Sciatic nerve (tissue), 2 donors: ENCODE measurements around the gene DCC. TPM values are rescaled to one million over a fixed set of nuclear protein-coding genes. Genes with fewer than 3 reads are reported as not detected.

Experiments used
- ATAC-seq: fragments of 200-7000 bp; cut with Tn5 transposase; one replicate; pipeline ENCODE4 v1.9.1; 2020; ENCODE audit warnings: mild to moderate bottlenecking, moderate library complexity
- DNase-seq: peaks from one replicate; pipeline ENCODE4 v3.0.0-alpha.2; 2020; ENCODE audit warnings: low spot score
- intact Hi-C: fragments of 100-400 bp; cut with DNase I; formaldehyde crosslinking; loops from one replicate; pipeline ENCODE4 v1.14.2; 2022
- total RNA-seq: library from RNA; stranded (reverse); fragmentation: NEBNext Ultra II Directional; extraction: Animal tissue kit (Norgen Biotek cat#: 25700); gene quantifications from one replicate; pipeline ENCODE4 v1.2.1, GENCODE V29; 2021
- donor health status: DM: no; HTN: no; CAD: no.
- donor health status: DM: no; HTN: no; CAD: no.

Gene DCC
- total RNA-seq, 1 donor from 2014 or later = not detected

DNA sequence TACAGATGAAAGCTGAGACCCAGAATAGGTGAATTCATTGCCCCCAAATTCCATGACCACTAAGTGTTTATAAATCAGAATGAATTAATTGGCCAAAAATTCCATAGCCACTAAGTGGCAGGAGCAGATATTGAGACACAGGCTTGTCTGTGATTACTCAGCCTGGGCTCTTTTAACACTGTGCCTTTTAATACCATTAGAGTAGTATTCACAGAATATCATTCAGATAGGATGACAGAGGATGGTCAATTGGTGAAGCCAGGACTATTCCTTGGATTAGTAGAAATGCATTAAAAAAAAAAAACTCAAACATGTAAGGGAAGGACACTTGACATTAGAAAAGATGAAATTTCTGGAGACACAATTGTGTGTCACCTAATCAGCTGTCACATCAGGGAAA, 698.6 kb downstream of the DCC start:
- ATAC-seq = no peak

DNA sequence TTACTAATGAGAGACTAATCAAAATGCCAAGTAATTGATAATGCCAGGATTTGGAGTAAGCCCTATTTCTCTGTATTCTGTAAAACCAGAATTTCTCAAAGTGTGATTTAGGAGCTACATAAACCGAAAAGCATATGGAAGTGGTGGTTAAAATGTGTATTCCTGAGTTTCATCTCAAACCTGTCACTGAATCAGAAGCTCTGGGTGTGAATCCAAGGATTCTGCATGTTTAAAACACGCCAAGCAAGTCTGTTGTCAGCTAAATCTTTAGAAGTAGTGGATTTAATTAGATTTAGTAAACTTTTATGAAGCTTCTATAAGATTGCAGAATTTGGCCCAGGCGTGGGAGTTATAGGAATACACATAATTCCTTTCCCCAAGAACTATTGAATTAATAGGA, 700.3 kb downstream of the DCC start:
- no peak for DNase-seq
- intact Hi-C loops = no loop called here
- no peak for ATAC-seq

More for the DNA sequence above, 698.6 kb downstream of the DCC start:
- intact Hi-C loops = no loop called here
- DNase-seq = no peak

DNA sequence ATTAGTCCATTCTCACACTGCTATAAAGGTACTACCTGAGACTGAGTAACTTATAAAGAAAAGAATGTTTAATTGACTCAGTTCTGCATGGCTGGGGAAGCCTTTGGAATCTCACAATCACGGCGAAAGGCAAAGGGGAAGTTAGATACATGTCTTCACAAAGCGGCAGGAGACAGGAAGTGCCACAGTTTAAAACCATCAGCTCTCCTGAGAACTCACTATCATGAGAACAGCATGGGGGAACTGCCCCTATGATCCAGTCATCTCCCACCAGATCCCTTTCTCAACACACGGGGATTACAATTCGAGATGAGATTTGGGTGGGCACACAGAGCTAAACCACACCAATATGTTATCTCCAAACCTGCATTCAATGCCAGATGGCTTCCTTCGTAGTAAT, 716.1 kb downstream of the DCC start:
- DNase-seq (no peak), ATAC-seq (no peak)
- intact Hi-C loops = no loop called here

DNA sequence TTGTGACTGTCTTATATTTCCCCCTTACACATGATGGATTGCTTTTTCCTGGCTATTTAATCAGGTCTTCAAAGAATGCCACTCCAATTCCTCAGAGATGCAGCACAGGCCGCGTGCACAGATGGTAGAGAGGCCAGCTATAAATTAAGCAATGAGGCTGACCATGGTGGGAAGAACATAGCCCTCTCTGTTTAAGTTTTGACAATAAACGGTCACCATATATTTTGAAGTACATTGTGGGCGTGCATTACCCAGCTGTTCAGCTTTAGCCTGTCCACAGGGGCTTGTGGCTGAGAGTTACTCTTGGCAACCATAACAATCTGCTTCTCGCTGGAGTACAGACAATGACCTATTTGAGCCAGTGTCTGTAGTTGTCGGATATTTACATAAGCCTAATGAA, 730.8 kb downstream of the DCC start:
- intact Hi-C loops = no loop called here
- DNase-seq (no peak), ATAC-seq (no peak)

DNA sequence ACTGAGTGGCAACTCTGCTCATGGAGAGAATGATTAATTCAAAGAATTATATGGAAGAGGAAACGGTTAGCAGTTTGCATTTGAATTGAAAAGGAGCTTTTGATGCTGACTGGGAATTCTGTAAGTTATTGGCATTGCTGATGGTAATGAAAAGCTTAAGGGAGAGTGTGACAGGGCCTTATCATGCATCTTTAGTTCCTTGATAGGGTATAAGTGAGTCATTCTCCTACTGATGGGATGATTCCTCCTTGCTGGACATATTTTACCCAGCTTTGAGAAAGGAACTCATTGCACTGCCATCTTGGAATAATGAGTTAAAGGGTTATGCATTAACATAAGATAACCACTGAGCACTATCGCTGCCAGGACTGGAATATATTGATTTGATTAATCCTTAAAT, 740.7 kb downstream of the DCC start:
- DNase-seq (no peak), ATAC-seq (no peak)
- intact Hi-C loops = no loop called here

DNA sequence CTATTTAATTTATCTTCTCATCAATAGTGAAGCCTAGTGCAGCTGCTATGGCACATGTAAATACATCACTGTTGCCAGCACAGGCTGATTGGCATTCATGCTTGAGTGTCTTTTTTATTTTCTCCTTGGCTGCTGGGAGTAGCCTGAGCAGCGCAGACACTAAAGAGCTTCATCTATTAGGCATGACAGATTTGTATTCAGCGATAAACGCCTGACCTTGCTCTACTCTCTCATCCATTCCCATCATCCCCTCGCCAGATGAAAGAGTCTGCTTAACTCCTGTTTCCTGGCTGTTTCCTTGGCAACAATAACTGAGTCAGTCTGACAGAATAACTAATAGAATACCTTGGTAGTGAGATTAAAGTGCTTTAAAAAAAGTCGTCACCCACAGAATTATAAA, 753.6 kb downstream of the DCC start:
- DNase-seq (no peak), ATAC-seq (no peak)
- intact Hi-C loops = no loop called here

DNA sequence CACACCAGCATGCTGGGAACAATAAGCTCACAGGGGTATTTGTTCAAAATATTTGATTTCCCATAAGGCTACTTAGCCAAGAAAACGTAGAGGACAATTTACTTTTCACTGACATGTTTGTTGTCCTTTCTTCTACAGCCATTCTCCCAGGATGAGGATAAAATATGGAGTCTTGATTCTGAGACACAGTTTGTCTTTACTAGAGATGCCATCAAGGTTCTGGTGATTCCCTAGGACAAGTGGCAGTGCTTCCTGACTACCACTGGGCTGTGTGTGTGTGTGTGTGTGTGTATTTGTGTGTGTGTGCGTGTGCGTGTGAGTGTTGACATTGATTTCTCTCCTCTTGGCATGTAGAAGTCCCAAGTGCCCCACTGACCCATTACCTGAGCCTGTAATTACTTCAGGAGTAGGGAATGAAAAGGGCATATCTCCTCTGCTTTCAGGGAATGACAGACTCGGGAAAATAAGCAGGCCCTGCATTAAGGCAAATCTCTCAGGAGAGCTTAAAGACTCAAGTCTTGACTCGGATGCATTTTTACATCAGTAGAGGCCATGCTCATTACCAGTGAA, 761.6 kb downstream of the DCC start:
- intact Hi-C loops = no loop called here
- ATAC-seq (no peak), DNase-seq (no peak)

DNA sequence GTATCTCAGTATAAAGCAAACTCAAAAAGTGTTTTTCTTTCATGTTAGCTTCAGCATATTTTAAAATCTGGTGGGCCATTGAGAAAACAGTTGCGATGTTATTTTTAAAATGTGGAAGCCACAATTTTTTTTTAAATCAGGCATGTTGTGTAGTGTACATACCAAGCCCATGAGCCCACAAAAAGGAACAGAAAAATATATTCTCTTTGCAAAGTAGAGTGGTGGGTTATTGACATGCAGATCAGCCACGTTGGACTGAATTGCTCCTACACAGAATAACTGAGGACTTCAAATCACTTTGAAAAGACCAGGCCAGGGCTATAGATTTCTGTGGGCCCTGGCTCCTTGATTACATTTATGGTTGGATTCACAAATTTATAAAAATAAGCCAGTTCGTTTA, 774.4 kb downstream of the DCC start:
- DNase-seq (no peak), ATAC-seq (no peak)
- intact Hi-C loops = no loop called here

DNA sequence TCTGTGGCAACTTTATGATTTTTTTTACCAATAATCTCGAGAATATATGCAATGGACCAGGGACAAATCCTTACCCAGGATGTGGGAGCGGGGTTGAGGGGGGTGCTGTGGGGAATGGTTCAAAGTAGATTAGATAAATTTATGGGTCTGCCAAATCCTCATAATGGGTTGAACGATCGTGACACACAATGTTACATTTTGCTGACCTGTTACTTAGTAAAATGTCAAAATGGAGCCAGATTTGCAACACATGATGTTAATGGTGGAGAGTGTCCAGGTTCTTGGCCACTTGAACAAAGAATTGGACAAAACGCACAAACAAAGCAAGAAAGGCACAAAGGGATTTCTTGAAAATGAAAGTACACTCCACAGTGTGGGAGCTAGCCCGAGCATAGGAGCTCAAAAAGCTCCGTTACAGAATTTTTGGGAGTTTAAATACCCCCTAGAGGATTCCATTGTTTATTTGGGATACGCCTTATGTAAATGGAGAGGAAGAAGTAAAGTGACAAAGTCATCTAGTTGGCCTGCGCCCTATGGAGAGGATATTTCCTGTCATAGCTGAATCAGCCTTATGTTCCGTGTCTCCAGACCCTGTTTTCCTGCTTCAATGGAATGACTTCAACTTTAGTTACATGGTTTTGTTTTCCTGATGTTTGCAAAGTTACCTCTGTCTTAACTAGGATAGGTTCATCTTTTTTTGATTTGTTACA, 776.0 kb downstream of the DCC start:
- DNase-seq (no peak), ATAC-seq (peak; percentile 26)
- intact Hi-C loops = no loop called here

DNA sequence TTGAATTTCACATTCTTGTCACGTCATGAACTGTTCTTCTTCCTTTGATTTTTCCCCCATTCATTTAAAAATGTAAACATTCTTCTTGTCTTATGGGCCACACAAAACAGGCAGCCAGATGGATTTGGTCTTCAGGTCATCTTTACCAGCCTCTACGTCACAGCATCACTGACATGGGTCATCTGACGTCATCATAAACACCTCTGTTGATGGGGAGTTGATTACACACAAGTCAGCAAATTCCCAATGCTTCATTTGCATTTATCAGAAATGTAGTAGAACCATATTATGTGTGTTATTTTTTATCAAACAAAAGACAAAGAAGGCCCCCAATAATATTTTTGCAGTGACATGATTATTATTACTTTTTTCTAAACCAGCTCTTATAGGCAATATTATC, 777.9 kb downstream of the DCC start:
- intact Hi-C loops = no loop called here
- DNase-seq = no peak
- ATAC-seq = no peak

DNA sequence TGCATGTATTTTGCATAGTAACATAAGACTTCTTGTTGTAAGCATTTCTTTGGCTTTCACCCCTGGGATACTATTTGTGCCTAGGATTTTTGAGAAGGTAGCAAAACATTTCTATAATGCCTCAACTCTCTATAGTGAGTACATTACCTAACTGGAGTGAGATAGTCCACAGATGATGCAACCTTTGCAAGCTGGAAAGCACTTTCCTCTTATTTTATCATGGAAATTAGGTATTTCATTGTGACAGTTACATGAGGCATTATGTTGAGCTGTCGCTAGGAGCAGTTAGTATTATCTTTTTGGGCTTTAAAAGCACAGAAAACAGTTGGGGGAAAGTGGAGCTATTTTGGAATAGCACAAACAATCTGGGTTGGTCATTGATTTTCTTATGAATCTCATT, 786.2 kb downstream of the DCC start:
- intact Hi-C loops = loop anchor here (5.0 kb wide), 1 partner anchor 1559 kb away; no protein-coding TSS in a partner anchor
- ATAC-seq = no peak
- no peak for DNase-seq

DNA sequence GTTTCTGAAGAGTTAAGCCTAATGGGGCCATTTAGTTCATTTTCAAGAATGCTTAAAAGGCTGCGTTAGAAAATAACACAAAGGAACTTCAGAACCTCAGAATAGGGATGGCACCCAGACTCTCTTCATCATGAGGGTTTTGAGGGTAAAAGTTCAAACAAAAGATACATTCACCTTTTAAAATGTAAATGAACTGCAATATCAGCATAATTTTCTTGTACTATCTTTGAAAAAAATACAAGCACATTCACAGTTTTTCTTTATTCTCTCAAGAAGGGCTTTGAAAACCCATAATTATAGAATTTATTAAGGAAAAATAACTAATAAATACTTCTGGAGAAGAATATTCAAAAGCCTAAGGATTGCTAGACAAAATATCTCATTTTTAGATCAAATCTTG, 791.0 kb downstream of the DCC start:
- ATAC-seq = no peak
- intact Hi-C loops = no loop called here
- no peak for DNase-seq

DNA sequence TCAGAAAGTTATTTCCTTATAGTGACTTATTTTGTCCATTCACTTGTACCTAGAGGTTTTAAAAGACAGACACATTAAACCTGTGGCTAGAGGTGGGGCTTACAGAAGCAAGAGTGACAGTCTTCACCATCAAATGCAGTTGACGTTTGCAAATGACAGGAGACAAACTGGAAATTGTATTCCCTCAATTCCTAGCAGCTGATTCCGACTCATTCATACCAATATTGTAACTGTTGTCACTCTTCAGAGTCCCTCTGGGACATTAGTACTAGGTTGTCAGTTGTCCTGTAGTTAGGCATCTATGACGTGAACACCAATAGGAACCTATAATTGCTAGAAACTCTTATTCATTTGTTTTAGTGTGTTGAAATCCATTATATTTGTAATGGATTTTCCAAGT, 794.7 kb downstream of the DCC start:
- ATAC-seq = no peak
- DNase-seq = no peak
- intact Hi-C loops = no loop called here

DNA sequence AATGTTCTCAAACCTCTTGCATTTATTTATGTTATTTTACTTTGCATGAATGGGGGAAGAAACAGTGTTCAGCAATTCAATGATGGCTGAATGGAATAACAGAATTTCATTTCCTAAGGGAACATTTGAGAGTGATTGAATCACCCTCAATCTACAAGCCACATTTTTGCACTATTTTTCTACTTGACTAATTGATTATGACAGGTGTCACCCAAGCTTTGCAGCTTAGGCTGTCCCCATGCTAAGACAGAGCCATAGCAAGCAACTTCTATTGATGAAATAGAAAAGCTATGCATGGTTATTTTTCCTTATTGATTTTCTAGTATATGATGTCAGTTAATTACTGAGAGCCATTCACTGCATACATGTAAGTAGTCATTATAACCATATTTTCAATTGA, 795.7 kb downstream of the DCC start:
- intact Hi-C loops = no loop called here
- no peak for ATAC-seq

DNA sequence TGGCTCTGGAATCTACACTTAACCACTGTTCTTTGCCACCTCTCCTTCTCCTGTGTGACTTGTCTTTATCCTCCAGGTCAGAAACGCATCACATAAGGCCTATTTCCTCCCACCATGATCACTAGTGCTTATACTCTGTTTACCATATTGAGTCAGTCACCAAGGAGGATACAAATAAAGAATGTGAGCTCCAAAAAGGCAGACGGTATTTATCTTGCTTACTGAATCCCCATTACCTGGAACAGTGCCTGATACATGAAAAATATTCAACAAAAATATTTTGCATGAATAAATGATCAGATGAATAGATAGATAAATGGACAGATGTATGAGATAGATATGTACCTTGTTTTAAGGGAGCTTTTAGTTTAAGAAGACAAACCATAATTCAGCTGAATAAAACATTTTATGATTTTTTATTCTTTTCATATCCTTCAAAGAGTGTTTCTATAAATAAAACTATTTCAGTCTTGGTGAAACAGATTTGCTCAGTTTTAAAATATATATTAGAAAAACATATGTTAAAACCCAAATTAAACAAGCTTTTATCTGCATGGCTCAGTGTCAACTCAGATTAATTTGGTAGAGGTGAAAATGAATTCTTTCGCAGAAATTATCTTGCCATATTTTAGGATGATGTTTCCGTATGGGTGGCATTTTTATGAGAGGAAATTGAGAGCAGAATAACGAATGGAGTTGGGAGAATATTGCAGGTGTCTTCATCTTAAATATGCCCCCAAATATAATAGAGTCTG, 799.9 kb downstream of the DCC start:
- ATAC-seq (no peak), DNase-seq (no peak)
- intact Hi-C loops = no loop called here

More for the DNA sequence above, 795.7 kb downstream of the DCC start:
- DNase-seq = no peak

DNA sequence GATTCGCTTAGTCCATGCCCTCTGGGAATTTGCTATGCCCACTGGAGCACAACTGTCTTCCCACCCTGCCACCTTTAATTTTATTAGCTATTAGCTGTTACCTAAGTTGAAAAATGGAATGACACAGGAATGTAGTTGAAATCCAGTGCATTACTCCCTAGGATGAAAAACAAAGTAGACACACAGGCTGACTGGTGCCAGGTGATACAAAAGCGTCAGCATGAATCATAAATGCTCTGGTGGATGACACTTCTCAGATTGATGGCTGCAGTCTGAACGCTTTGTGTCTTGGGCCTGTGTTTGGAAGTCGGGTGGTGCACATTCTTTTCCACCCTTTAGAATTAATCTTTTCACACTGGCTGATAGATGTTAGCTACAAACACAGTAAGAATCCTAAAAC, 802.0 kb downstream of the DCC start:
- ATAC-seq (no peak), DNase-seq (no peak)
- intact Hi-C loops = no loop called here

DNA sequence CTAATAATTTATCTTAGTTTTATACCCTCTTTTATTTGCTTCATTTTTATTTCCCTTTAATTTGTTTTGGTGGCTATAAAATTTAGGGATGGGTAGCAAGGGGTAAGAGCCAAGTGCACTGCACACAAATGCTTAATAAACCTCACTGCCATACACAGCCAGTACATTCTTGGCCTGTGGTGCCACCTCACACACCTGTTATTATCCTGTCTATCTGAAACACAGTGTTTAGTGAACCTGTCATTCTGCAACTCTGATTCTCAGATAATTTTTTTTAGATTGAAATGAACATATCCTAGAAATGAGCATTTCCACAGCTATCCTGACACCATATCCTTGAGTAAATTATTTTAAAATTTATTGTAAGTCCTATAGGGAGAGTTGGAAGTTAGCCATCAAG, 807.5 kb downstream of the DCC start:
- DNase-seq (no peak), ATAC-seq (no peak)
- intact Hi-C loops = no loop called here

DNA sequence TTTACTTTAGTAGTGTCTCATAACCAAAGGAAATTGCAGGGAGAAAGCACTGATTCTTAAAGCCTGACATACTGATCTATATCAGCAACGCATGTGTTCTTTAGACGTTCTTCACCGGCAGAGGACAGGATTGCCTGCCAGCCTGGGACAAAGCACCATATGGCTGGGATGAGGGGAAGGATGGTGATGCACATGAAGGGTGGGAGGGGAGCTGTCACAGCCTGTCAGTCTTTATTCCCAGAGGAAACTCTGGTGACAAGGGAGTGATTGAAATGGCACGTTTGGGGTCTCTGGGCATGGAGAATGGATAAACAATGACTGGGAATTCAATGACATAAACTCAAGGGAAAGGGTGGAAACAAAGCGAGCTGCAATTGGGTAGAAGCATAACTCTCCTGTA, 808.1 kb downstream of the DCC start:
- ATAC-seq = no peak
- intact Hi-C loops = no loop called here
- no peak for DNase-seq

DNA sequence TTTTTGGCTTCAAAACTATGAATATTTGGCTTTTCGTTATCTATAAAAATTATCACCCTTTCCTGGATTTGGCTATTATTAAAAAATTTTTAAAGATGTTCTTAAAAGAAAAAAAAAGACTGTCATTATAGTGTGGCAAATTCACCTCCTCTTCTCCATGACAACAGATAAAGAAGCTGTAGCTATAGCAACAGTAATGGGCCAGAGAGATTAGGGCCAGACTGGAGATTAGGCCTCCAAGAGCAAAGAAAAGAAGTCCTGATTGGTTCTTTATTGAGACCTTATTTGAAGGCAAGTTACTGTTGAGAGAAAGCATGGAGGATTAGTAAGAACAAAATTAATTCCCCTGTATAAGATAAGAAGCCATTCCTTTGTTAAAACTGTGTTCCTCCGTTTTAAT, 812.5 kb downstream of the DCC start:
- intact Hi-C loops = no loop called here
- DNase-seq (no peak), ATAC-seq (no peak)

DNA sequence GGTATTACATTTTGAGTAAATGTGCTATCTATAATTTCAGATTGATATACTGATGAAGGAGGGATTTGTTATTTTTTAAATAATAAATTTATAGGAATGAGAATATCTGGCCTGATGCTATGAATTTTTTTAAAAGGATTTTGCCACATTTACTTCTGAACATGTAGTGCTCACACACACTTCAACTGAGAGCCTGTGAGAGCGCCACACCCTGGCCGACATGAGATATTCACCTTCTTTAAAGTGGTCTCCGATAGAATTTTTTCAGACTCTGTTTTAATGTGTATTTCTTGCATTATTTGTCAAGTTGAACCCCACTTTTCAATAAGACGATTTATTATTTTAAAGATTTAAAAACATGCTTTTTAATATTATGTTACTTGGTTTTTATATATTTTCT, 813.3 kb downstream of the DCC start:
- ATAC-seq (no peak), DNase-seq (no peak)
- intact Hi-C loops = no loop called here

DNA sequence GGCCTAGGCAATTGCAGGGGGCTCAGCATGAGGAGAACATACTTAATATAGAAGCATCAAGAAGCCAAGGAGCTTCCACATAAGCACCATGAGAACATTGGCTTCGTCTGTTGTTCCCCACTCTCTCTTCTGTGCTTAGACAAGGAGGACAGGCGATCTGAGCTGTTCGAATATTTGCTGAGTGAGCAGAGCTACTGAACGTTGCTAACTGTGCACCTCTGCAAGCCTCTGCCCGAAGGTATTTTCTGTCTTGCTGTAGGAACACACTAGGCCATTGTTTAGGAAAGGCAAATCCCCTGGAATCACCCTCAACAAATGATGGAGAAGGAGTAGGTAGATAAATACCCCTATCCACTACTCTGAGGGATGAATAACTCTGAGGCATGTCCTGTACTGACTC, 813.8 kb downstream of the DCC start:
- no peak for DNase-seq
- intact Hi-C loops = no loop called here
- no peak for ATAC-seq
